Neural cell (in vitro differentiated cells): ENCODE measurements around the gene EN2.

Experiments used
- CTCF ChIP-seq: fragments of 450-650 bp; IDR thresholded peaks from 2 replicates; pipeline ENCODE4 v1.5.1; 2014; ENCODE audit warnings: antibody characterized with exemption, mild to moderate bottlenecking, moderate library complexity; ENCODE audit not compliant: poor library complexity, severe bottlenecking
- TAF1 ChIP-seq: IDR thresholded peaks from 2 replicates; pipeline ENCODE4 v1.6.1; 2012; ENCODE audit warnings: low read depth

- TF ChIP-seq CTCF (no peak), TAF1 (no peak)
Observed at GRCh38 chr7:155438777-155439176, 19.2 kb upstream of the EN2 start.
